Uterus (tissue), 2 donors: ENCODE measurements around the gene LRRC40.

ENCODE experiments used
- POLR2A ChIP-seq, 2 donors: fragments of 450-650 bp; IDR thresholded peaks; one replicate each; pipeline ENCODE4 v1.6.1; 2016; ENCODE audit warnings: antibody characterized with exemption in 2 of 2, mild to moderate bottlenecking in 1 of 2, moderate library complexity in 1 of 2
- TF ChIP-seq, protein P1 (sequence below), 4 experiments: fragments of 200-600 bp in 2 of 4; fragments of 450-650 bp in 2 of 4; sonication (generic) in 2 of 4; IDR thresholded peaks; one replicate each; pipeline ENCODE4 v1.5.1; 2016 to 2019; ENCODE audit warnings: antibody characterized with exemption in 4 of 4, mild to moderate bottlenecking in 2 of 4, moderate library complexity in 1 of 4

- TF ChIP-seq, protein P1, sequence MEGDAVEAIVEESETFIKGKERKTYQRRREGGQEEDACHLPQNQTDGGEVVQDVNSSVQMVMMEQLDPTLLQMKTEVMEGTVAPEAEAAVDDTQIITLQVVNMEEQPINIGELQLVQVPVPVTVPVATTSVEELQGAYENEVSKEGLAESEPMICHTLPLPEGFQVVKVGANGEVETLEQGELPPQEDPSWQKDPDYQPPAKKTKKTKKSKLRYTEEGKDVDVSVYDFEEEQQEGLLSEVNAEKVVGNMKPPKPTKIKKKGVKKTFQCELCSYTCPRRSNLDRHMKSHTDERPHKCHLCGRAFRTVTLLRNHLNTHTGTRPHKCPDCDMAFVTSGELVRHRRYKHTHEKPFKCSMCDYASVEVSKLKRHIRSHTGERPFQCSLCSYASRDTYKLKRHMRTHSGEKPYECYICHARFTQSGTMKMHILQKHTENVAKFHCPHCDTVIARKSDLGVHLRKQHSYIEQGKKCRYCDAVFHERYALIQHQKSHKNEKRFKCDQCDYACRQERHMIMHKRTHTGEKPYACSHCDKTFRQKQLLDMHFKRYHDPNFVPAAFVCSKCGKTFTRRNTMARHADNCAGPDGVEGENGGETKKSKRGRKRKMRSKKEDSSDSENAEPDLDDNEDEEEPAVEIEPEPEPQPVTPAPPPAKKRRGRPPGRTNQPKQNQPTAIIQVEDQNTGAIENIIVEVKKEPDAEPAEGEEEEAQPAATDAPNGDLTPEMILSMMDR (IDR thresholded peaks at IDR 0.05), result no peak
- no peak for TF ChIP-seq POLR2A (IDR thresholded peaks at IDR 0.05)
Observed at GRCh38 chr1:70220015-70220414, 14.6 kb upstream of the LRRC40 start.
